Thoracic aorta (tissue), 2 donors: ENCODE results near the gene CAPN14. TPM values are rescaled to one million over a fixed set of nuclear protein-coding genes. Genes with fewer than 3 reads are reported as not detected.

Experiments used
- ATAC-seq: fragments of 150-250 bp; one replicate; pipeline ENCODE4 v1.8.0; 2017; ENCODE audit warnings: low read depth; ENCODE audit not compliant: insufficient number of reproducible peaks, low FRiP score
- DNase-seq: peaks from one replicate; pipeline ENCODE4 v3.0.0-alpha.2; 2020; ENCODE audit warnings: low spot score
- H3K27ac ChIP-seq, 2 donors: fragments of 200-600 bp; sonication (generic); 1 replicate in 1 of 2; 2 replicates in 1 of 2; pipeline ENCODE4 v1.5.1; 2016; ENCODE audit warnings: mild to moderate bottlenecking in 2 of 2, moderate library complexity in 2 of 2
- H3K27me3 ChIP-seq: fragments of 200-600 bp; sonication (generic); replicated peaks from 2 replicates; pipeline ENCODE4 v1.6.0; 2016; ENCODE audit warnings: mild to moderate bottlenecking; ENCODE audit not compliant: insufficient read depth
- H3K36me3 ChIP-seq: fragments of 200-600 bp; sonication (generic); one replicate; pipeline ENCODE4 v1.5.1; 2016
- H3K4me1 ChIP-seq, 2 donors: fragments of 200-600 bp; sonication (generic); 1 replicate in 1 of 2; 2 replicates in 1 of 2; pipeline versions ENCODE4 v1.5.1 to v1.6.0; 2016; ENCODE audit warnings: low read depth in 2 of 2, mild to moderate bottlenecking in 1 of 2; ENCODE audit not compliant: control insufficient read depth in 1 of 2
- H3K4me3 ChIP-seq: fragments of 200-600 bp; sonication (generic); 2 replicates; pipeline ENCODE4 v1.5.1; 2016; ENCODE audit warnings: mild to moderate bottlenecking
- H3K9me3 ChIP-seq: fragments of 200-600 bp; sonication (generic); 2 replicates; pipeline ENCODE4 v1.5.1; 2016
- CTCF ChIP-seq: fragments of 200-600 bp; sonication (generic); IDR thresholded peaks from one replicate; pipeline ENCODE4 v1.5.1; 2019; ENCODE audit warnings: antibody characterized with exemption
- total RNA-seq, 2 donors: library from RNA; depleted of rRNA; stranded (reverse); fragments of >200 nt; gene quantifications; one replicate each; pipeline versions ENCODE4 v1.1.0 to v1.2.3, GENCODE V29; 2016

The CAPN14 gene
- total RNA-seq, 2 donors from 2014 or later: 0.14 TPM; not detected in 1

DNA sequence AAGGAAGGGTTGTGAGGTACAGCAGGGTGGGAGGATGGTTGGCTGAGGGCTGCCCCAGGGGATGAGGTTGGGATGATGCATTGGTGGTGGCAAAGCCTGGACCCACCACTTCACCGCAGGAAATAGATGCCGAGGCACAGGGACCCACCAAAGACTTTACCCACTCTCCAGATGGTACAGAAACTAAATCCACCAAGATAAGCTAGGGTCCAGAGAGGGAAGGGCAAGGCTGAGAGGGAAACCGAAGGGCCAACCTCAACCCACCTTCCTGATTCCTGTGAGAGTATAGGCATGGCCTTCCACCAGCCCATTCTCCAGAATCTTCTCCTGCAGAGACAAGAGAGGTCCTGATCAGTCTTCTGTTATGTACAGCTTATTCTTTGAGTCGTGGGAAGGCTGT, 18.1 kb downstream of the CAPN14 start:
- no peak for TF ChIP-seq CTCF
- no peak for ATAC-seq
- Histone ChIP-seq H3K4me1 (no peaks in the 10 kb centered on the region), H3K27me3 (no peaks in the 10 kb centered on the region), H3K9me3 (no peaks in the 10 kb centered on the region), H3K36me3 (no peaks in the 10 kb centered on the region), H3K27ac (no peak overlapping the region), H3K4me3 (no peak overlapping the region)
- no peak for DNase-seq

DNA sequence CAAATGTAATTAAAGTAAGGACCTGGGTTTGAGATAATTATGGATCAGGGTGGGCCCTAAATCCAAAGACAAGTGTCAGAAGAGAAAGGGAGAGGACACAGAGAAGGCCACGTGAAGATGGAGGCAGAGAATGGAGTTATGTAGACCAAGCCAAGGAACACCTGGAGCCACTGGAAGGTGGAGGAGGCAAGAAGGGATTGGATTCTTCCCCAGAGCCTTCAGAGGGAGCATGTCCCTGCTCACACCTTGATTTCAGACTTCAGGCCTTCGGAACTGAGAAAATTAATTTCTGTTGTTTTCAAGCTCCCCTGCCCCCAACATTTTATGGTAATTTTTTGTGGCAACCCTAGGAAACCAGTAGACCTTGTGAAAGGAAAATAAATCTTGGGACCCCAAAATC, 19.6 kb downstream of the CAPN14 start:
- TF ChIP-seq CTCF: no peak

DNA sequence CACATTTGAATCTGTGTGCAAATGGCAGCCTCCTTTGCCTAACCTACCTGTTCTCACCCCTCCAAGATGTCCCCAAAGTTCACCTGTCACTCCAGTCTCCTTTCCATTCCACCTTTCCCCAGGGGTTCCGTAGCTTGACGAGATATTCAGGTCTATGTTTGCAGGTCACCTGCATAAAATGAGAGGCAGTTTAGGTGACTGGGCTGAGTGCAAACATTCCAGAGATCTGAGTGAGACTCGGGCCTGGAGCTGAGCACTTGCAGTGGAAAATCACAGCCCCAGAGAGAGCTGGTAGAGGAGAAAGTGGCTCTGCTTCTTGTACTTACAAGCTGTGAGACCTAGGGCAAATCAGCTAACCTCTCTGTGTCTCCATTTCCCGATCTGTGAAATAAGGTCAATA, 20.1 kb downstream of the CAPN14 start:
- no peak for ATAC-seq
- Histone ChIP-seq H3K9me3 (no peaks in the 10 kb centered on the region), H3K36me3 (no peaks in the 10 kb centered on the region), H3K27ac (no peak overlapping the region), H3K4me3 (no peak overlapping the region), H3K4me1 (no peaks in the 10 kb centered on the region), H3K27me3 (no peaks in the 10 kb centered on the region)
- DNase-seq: no peak
- no peak for TF ChIP-seq CTCF

More for the DNA sequence above, 19.6 kb downstream of the CAPN14 start:
- H3K4me1 ChIP-seq: no peaks in the 10 kb centered on the region
- H3K36me3 ChIP-seq: no peaks in the 10 kb centered on the region
- no peaks in the 10 kb centered on the region for H3K27me3 ChIP-seq
- H3K9me3 ChIP-seq: no peaks in the 10 kb centered on the region
- no peak for DNase-seq
- H3K27ac ChIP-seq: no peak overlapping the region
- no peak overlapping the region for H3K4me3 ChIP-seq
- ATAC-seq: no peak

GRCh38 chr2:31196622-31197021, 20.7 kb downstream of the CAPN14 start:
- no peaks in the 10 kb centered on the region for H3K4me1 ChIP-seq
- DNase-seq (no peak), ATAC-seq (no peak)
- H3K9me3 ChIP-seq: no peaks in the 10 kb centered on the region
- no peak for TF ChIP-seq CTCF
- no peak overlapping the region for H3K4me3 ChIP-seq
- no peak overlapping the region for H3K27ac ChIP-seq
- H3K36me3 ChIP-seq: no peaks in the 10 kb centered on the region
- no peaks in the 10 kb centered on the region for H3K27me3 ChIP-seq

GRCh38 chr2:31193806-31194205, 23.5 kb downstream of the CAPN14 start:
- H3K4me3 ChIP-seq: no peak overlapping the region

More at GRCh38 chr2:31193806-31194205, 23.5 kb downstream of the CAPN14 start:
- Histone ChIP-seq H3K27ac (no peak overlapping the region), H3K4me1 (no peaks in the 10 kb centered on the region), H3K27me3 (no peaks in the 10 kb centered on the region), H3K36me3 (no peaks in the 10 kb centered on the region), H3K9me3 (no peaks in the 10 kb centered on the region)
- ATAC-seq: no peak
- TF ChIP-seq CTCF: no peak
- no peak for DNase-seq
